HG02763 (cell line): Measurements from ENCODE around the gene PLD6.

ENCODE experiments used
- ATAC-seq: cut with Tn5 transposase; IDR thresholded peaks from one replicate; pipeline ENCODE4 v1.9.1; 2021; ENCODE audit warnings: mild to moderate bottlenecking, moderate library complexity; ENCODE audit not compliant: unreplicated experiment

PLD6 gene

DNA sequence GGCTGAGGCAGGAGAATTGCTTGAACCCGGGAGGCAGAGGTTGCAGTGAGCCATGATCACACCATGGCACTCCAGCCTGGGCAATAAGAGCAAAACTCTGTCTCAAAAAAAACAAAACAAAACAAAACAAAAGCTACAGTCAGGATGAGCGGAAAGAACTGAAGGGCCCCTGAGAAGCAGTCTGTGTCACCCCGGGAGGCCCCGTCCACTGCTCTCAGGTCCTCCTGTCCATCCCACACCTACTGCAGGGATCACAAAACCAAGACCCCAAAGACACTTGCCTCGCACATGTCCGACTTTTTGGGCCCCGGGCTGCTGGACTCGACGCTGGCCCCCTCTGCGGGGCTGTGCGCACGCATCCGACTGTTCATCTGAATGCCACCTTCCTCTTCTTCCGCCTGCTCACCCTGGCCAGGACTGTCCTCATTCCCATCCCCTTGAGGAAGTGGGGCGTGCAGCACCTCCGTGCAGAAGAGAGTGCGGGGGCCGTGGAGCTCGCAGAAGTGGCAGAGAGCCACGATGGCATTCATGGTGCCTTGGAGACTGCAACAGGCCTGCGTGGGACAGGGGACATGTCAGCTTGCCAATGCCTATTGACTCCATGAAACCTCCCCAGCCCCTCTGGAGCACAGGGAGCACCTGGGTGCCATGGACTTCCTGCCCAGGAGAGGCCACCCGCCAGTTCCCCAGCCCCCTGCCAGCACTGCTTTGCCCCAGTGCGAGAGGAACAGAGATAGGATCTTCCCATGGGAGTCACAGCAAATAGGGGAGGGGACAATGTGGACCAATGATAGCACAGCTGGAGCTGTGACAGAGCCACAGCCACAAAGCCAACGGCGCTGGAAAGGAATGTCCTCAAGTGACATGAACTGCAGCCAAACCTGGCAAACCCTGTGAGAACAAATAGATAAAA, 21.7 kb upstream of the PLD6 start:
- ATAC-seq, result no peak

DNA sequence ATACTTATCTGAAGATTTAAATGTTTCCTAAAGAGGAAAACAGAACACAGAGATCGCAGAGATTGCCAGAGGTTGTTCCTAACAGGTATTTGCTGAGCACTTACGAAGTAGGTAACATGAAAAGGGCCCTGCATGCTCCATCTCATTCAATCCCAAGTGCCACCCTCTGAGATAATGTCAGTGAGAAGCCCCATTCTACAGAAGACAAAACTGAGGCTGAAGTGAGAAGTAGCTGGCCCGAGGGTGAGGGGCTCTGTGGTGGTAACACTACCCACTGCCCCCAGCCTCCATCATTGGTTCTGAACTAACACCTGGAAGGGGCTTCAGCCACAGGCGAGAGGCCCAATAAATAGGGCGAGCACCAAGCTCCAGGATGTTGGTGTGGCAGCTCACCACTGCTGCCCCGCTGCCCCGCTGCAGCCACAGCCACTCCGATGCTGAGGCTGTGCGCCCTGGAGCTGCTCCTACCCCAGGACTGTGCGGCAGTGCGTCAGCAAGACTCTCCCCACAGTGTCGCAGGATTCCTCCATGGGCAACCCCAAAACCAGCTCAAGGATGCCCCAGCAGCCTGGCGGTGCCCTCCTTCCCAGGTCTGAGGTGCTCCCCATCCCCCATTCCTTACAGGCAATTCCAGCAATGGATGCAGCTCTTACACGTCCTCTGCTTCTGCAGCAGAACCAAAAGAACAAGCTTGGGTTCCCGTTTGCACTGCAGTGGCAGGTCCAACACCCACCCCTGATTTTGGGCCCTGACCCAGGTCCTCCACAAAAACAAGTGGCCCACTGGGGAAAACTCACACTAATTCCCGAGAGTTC, 20.5 kb upstream of the PLD6 start:
- ATAC-seq, result no peak

DNA sequence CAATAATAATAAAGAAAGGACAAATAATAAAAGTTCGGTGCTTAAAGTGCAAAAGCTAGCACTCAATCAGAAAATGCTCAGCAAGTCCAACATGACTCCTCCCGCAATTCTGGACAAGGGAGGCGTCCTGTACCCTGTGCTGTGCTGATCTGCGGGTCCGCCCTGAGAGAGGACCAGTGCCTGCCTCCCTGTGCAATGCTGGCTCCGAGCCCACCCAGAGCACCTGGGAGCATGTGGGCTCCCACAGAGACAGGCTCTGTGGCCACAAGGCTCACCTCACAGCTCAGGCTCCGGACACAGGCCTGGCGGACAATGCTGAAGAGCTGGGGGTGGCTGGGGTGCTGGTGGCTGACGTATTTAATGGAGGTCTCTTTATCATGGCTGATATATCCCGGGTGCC, 19.8 kb upstream of the PLD6 start:
- no peak for ATAC-seq

DNA sequence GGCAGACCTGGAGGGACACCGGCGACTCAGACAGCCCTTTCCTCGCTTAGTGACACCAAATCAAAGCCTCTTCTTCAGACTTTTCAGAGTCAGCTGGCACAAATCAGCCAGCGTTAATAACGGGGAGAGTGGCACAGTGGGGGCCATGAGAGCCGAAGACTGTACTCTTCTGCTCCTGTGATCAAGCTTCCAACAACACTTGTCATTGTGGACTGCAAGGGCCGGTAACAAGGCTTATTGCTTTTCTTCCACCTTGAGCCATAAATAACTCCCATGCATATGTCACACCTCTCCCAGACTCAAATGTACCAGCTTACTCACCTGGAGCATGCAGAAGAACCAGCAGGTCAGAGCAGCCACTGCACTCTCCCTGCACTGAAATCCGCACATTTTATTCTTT, 18.0 kb upstream of the PLD6 start:
- ATAC-seq, result no peak

DNA sequence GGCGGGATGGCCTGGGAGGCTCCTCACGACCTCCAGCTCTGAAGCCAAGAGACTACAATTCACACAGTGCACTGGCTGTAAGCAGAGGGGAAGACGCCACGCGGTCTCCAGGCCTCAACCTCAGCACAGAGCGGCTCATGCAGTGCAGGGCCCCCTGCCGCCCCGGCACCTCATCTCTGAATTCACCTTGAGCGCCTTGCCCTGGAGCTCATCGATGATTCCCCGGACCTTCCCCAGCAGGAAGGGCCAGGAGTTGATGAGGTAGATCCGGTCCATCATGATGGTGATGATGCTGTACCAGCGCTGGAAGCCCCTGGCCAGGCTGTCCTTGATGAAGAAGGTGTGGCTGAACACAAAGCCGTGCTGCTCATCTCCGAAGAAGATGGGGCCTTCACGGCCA, 17.6 kb upstream of the PLD6 start:
- ATAC-seq, result no peak

DNA sequence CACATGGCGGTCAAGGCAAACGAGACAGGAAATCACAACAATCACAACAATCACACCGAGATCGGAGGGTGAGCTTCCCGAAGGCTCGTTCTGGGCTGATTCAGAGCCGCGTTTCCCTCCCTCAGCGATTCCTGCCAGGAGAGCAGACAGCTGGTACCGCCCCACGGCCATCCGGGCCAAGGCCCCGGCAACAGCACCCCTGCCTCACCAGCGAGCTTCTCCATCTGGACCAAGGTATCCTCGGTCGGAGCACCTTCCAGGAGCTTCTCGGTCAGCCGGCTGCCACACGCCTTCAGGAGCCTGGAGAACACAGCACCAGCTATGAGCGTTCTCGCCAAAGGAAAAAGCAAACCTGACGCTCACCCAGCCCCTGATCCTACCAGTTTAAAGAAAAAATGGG, 15.2 kb upstream of the PLD6 start:
- ATAC-seq, result no peak

DNA sequence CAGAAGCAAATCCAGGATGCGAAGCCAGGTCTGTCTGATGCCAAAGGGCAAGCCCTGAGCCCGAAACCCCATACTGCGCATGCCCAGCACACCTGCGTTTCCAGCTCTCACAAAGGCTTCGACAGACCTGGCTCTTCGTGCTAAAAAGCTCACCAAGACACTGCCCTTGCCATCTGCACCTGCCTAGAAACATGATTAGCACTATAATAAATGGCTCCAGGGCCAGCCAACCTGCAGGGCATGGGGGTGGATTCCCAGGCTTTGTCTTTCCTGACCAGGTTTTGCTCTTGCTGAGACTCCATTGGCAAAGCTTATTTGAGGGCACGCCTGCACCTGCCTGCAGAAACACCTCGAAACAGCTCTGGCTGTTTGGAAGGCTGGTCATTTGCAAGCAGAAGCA, 14.4 kb upstream of the PLD6 start:
- no peak for ATAC-seq

DNA sequence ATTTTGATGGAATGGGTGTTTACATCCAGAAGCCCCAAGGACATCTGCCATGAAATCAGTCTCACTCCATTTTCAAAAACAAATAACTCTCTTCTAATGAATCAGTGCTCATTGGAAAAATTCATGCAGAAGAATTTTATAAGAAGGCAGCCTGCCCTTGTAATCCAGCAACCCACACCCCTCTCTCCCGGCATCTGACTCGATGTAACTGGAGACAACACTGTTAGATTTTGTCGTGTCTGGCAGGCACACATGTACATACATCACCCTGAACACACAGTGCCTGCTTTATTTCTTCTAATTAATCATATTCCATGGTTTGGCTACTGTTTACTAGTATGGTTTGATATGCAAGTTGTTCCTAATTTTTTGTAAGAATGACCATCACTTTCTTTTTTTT, 11.9 kb upstream of the PLD6 start:
- ATAC-seq, result no peak

DNA sequence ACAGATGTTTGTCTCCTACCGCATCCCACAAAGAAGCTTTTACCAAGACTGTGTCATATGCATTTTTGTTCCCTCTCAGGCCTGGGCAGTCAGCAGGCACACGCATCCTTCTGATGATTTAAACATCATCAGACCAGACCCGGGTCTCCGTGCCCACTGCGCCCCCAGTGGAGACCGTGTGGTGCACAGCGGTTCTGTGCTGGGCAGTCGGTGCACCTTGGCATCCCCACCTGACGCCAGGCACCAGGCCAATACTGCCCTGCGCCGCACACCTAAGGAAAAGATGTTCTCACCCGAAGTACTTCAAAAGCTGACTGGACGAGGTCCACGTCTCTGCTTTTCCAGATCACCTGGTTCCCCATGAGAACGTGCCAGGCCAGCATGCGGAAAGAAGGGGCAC, 10.6 kb upstream of the PLD6 start:
- no peak for ATAC-seq

DNA sequence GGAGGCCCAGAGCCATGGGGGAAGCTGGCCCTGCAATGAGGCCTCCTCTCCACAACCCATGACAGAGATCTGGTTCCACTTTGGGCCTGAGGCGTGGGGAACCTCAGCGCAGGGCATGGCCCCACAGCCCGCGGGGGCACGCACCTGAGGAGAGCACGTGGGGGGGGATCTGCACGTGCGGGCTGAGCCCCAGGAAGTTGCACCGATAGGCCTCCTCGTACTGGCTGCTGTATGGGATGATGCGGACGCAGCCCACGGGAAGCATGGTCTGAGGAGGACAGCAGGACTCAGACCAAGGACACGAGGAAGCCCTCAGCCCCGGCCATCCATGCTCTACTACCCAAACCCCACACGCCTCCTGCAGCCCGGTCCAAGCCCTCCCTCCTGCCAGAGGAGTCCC, 10.1 kb upstream of the PLD6 start:
- no peak for ATAC-seq

DNA sequence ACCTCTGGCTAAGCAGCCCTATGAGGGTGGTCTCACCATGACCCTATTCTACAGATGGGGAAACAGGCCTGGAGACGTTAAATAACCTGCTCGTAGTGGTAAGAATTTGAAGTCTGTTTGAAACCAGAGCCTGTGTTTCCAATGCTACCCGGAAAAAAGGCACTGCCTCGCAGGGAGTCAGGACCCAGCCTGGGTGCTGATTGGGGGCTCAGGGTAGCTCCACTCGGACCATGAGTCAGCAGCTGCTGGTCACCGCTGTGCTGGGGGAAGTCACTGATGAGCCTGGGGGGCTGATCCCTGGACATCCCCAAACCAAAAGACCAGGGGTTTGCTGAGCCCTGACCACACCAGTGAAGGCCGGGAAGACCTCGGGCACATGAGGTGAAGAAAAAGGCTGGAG, 9.4 kb upstream of the PLD6 start:
- no peak for ATAC-seq

DNA sequence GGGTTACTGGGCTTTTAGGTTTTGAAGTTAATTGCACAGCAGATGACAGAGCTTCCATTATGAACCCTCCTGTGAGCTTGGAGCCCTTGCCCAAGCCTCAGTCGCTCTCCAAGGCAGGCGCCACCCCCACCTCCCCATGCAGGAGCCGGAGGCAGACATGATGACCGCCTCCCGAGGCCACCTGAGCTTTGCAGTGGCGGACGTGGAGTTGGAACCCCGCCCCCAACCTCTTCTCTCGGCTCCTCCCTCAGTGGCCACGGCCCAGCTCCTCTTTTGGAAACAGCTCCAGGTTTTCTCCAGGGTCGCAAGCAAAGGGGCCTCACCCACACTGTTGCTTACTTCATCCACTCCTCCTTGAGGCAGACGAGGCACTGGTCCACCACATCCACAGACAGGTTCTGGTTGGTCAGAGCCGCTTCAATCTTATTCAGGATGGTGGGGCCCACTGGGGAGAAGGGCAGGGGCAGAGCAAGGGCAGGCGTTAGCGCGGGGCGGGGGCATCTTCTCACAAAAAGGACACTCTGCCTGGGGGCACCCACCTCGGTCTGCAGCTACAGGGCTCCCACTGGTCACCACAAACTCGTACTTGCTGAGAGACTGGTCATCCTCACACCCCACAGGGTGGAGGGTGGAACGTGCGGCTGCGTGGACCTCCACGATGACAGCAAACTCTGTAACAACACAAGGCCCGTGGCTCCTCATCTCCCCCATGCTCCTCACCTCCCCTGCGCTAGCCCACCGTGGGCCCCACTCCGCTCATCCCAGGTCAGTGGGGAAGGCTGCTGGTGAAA, 8.7 kb upstream of the PLD6 start:
- ATAC-seq, result no peak

DNA sequence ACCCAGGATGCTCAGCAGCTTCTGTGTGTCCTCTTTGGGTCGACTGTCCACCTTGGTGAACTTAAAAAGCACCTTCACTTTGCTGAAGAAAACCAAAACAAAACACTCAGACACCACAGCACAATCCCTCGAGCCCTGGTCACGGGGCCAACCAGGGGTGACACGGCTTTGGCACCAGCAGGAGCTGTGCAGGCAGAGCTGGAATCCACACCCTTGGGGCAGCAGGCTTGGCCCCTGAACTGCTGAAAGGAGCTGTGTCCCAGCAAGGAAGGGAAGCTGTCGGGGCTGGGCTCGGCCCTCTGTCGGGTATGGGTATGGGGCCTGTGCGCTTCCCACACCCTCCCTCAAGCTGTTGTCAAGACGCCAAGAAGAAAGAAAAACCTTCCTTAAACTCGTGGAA, 7.6 kb upstream of the PLD6 start:
- ATAC-seq, result no peak

DNA sequence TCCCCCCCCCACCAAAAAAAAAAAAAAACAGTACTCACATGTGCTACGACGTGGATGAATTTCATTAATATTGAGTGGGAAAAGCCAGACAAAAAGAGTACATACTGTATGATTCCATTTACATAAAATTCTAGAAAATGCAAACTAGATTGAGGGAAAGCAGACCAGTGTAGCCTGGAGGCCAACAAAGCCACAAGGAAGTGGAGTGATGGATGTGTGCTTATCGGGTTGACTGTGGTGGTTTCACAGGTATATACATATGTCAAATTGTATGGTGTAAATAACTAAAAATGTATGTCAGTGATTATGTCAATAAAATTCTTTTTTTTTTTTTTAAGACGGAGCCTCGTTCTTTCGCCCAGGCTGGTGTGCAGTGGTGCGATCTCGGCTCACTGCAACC, 1.9 kb upstream of the PLD6 start:
- no peak for ATAC-seq

DNA sequence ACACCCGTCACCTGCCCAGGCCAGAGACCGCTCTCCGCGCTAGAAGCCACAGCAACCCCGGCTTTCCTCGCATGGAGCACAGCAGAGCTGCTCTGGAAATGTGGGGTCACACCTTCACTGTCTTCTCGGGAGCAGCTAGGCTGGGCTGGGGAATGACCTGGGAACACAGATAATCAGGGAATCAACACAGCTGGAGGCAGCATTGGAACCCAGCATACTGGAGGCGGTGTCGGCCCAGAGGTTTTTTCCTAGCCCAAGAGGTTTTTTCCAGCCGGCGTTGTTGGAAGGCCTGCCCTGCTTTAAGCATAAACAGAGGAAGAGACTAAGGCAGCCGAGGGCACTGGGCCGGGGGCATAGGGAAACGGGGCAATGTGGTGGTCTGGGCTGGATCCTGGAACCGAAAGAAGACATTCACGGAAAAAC, 791 bp upstream of the PLD6 start:
- no peak for ATAC-seq

DNA sequence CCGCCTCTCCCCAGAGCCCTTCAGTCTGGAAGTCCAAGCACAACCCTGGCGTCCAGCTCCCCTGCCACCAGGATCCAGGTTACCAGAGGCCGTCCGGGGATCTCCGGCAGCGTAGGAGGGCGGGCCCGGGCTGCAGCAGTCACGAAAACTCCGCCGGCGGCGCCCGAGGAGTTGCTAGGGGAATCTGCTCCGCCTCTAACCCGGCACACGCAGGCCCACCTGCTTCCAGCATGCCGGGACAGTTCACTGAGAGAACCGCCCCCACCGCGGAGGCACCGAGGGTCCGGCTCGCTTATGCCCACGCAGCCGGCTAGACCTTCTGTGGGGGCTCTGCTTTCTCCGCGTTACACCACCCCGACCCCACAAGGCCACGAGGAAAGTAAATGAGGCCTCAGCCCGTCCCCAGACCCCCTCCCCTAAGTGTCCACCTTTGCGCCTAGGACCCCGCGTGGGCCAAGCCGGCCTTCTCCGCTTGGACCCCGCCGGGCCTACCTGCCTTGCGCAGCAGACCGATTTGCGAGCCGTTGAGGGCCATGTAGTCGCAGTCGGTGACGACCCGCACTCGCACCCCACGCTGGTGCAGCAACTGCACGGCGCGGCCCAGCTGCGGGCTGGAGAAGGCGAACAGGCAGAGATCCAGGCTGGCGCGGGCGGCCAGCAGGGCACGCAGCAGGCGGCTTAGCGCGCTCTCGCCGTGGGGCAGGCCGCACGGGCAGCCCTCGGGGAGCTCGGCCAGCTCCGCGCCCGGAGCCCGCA, 587 bp downstream of the PLD6 start:
- peak; percentile 37 for ATAC-seq

DNA sequence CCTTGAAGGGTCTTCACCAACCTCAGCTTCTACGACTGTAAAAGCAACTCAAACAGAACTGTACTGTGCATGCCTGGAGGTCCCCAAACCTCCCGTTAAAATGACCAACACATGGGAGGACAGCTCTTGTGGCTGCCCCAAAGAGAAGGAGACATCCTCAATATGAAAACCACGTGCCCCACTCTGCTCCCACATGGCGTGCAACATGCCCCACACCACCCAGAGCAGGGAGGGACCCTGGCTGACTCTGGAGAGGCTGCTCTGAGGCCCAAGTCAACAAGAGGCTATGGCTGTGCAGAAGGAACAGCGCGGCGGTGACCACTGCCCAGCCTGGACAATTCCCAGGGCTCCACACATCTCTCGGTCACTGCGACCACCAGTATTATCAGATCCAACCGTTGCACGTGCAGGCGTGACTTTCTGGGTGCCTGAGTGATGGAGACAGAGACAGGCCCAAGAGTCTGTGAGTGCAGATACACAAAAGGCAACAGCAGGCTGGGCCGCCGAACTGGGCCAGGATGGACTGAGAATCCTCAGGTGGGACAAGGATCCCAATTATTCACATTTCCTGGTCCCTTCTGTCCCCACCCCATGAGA, 1.4 kb downstream of the PLD6 start:
- ATAC-seq, result no peak

DNA sequence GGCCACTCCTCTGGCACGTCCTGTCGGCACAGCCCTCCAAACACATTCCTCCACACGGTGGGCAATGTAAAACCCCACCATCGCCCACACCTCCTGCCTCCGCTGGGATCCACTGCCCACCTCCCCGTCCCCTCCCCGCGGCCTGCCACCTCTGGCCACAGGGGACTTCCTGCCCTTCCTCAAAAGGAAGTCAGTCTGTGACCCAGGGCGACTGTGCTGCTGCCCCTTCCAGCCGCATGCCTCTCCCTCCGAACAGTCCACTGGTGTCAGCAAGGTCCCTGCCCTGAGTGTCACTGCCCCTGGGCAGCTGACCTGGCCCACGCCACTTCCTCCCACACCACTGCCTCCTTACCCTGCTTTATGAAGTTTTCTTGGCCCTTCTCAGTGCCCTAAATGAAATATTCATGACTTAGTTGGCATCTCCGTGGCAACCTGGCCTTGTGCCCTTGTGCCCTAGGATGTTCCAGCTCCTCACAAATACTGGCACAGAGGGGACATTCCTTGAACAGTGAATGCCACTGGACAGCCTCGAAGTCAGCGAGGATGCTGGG, 2.0 kb downstream of the PLD6 start:
- no peak for ATAC-seq

DNA sequence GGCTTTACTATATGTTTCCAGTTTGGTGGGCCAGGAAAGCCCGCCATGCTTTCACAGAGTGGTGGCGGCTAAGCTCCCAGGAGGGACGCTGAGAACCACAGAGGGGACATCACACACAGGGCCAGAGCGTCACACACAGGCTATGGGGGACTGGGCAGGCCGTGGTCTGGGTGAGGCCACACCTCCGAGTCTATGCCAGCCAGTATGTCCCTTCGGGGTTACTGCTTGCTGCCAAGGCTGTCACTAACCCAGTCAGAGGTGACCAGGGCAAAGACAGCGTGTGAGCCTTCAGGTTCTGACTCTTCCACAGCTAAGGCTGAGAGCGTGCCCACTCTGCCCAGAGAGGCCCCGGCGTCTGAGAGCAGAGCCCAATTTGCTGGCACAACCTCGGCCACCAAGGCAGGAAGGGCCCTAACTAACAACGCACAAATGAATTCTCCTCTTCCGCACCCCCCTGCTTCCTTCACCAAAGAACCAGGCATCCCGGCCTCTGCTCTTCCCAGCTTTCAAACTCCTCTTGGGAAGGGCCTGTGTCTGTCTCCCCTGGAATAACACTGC, 2.9 kb downstream of the PLD6 start:
- ATAC-seq, result no peak

DNA sequence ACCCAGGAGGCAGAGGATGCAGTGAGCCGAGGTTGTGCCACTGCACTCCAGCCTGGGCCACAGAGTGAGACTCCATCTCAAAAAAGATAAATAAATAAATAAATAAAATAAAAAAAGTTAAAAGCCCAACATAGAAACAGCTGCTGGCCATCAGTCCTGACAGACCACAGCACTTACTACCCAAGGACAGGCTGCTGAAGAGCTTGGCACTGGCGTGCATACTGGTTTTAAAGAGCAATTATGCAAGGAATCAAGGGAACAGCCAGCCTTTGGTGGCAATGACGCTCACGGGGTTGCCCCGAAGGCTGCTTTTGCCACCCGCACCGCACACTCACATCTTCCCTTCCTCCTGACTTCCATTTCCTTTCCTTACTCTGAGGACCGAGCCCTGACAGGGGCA, 4.2 kb downstream of the PLD6 start:
- no peak for ATAC-seq
